ENCODE data around the gene RTP4.

Gene RTP4, protein sequence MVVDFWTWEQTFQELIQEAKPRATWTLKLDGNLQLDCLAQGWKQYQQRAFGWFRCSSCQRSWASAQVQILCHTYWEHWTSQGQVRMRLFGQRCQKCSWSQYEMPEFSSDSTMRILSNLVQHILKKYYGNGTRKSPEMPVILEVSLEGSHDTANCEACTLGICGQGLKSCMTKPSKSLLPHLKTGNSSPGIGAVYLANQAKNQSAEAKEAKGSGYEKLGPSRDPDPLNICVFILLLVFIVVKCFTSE

GRCh38 chr3:187368251-187369088, at the start of gene RTP4:
Gene RTP4 (plus strand): TSS chr3:187368385. CDS start chr3:187368442, 57 bp downstream.
- DNase-seq = no peak

DNA sequence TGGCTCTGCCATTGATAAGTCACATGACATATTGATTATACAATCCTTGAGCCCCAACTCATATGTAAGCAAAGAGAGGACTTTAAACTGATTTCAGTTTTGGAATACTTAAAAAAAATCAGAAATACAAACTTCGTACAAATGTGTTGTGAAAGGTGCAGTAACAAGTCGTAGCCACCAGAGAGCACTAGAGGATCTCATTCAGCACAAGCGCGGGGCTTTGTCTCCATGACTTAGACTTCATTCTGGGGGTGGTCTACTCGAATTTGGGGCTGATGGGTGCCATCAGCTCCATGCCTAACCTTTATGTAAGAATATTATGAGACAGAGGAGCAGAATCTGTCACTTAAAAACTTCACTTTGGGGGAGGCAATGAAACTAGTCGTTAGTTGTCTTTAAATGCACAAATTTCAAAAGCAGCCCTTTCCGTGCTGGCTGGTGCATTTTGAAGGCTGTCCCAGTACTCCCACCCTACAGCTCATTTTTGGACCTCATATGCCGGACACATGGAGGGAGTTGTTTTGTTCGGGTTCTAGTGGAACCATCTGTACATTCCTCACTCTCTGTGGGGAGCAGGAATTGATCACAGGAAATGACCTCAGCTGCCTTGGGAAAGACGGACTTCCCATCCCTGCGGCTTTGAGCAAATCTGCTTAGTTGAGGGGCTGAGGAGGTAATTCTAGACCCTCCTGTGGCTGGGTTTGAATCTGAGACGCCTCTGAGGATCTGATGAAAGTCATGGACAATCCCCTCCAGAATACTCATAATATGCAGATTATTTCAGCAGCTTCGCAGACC, 49.2 kb upstream of the RTP4 start:
- peak; percentile 9 for DNase-seq

DNA sequence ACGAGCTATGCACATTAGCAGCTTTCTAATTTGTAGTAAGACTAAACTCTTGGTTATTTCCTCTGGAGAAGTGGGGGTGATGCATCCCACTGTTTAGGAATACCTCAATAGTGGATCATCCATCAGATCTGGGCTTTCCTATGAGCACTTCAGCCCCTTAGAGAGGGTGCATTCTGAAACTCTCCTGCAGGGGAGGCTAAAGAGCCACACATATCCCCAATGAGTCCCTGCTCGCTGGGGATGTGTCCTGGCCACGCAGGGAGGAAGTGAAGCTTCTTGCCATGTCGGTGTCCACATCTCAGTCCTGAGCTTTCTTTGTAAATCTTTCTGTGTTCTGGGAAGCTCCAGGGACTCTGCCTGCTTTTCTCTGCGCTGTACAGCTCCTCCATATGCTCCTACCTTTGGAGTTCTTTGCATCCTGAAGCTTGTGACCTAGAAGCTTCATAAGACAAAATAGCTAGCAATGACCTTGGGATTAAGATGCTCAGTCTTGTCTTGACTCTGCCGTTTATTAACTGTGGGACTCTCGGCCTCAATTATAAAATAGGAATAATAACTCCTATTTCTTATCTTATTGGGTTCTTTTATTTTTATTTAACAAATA, 48.4 kb upstream of the RTP4 start:
- DNase-seq = peak; percentile 54

GRCh38 chr3:187321766-187322165, 46.4 kb upstream of the RTP4 start:
- no peak for DNase-seq

DNA sequence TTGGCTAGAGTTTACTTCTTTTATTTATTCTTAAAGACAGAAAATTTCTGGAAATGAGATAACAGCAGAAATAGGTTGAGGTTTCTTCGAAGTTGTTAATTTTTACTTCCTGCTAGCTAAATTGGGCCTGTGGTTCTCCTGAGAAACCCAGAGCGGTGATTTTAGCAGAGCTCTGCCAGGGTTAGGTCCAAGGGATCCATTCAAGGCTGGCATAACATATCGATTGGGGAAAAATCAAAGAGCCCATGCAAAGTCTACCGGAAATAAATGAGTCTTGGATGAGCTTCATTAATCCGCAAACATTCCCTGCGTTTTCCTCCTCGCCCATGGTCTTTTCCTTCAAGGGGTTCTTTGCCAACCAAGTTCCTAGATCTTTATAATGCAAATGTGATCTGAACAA, 45.9 kb upstream of the RTP4 start:
- no peak for DNase-seq

GRCh38 chr3:187323091-187323490, 45.1 kb upstream of the RTP4 start:
- no peak for DNase-seq

GRCh38 chr3:187325632-187326031, 42.6 kb upstream of the RTP4 start:
- no peak for DNase-seq

GRCh38 chr3:187327845-187328244, 40.3 kb upstream of the RTP4 start:
- DNase-seq = no peak

GRCh38 chr3:187328691-187329090, 39.5 kb upstream of the RTP4 start:
- no peak for DNase-seq

DNA sequence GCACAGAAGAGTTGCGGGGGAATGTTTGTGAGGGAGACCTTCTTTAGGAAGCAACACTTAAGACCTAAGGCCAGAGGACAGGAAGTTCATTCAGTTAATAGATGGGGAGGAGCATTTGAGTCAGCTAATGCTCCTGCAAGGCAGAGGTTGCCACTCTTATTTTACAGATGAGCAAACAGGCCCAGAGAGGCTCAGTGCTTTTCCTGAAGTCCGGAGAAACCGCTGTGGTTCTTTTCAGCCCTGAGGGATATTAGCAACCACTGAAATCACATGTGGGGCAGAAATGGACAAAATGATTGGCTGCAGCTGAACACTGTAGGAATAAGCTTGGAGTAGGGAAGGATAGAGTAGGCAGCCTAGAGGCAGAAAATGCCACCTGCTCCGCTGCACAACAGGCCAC, 33.3 kb upstream of the RTP4 start:
- DNase-seq = no peak

GRCh38 chr3:187336322-187336721, 31.9 kb upstream of the RTP4 start:
- DNase-seq = no peak

DNA sequence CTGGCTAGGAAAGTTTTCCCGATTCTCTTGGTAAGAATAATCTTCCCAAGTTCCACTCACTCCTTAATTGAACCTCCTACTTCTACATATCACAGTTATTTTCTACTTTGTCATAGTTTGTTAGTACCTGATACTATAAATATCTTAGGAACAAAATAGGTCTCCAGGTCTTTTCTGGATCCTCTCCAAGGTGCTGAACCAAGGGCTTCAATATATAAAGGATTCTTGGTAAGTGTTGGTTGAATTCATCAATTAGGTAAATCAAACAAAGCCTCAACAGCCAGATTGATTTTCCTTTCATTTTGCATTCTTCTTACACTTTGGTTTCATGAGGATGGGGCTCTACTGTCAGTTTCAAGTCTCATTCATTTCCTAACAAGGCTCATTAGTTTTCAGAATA, 27.6 kb upstream of the RTP4 start:
- no peak for DNase-seq

- no peak for DNase-seq
These were observed 25.9 kb upstream of the RTP4 start for GRCh38 chr3:187342255-187342654.

DNA sequence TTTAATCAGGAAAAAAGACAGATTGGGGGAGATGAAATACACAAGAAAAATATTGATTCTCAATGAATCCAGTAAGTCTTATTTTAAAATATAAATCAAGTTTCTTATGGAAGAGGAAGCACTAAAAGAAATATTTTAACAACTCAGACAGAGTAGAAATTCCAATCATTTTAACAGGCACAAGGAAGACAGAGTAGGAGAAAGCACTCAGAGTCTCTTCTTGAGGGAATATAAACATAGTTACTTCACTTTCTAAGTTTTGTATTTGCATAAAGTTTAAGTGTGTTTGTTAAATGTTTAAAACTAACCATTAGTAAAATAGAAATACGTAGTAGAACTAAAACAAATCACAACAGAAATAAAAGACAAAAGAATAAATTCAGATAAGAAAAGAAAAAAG, 24.5 kb upstream of the RTP4 start:
- no peak for DNase-seq

- DNase-seq = no peak
These were observed 15.3 kb upstream of the RTP4 start for GRCh38 chr3:187352581-187353575.

DNA sequence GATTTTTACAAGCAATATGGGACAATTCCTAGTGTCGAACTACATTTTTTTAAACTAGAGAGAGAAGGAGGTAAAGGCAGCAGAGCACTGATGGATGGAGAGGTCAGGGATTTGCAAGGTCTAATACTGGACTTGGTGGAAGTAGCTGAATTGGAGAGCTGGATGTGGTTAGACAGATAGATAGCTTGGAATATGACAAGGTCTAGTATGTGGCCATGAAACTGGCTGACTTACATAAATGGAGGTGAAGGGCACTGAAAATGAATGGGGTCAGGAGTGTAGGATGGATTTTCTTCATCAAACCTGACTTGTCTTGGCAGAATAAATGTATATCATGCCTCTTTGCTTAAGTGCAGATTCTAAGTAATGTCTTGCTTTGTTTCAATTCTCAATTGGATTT, 10.1 kb upstream of the RTP4 start:
- DNase-seq = no peak

- no peak for DNase-seq
These were observed 8.2 kb upstream of the RTP4 start for GRCh38 chr3:187359798-187360486.

- DNase-seq = no peak
These were observed 7.6 kb upstream of the RTP4 start for GRCh38 chr3:187360596-187360995.

GRCh38 chr3:187361835-187362234, 6.3 kb upstream of the RTP4 start:
- DNase-seq = no peak

DNA sequence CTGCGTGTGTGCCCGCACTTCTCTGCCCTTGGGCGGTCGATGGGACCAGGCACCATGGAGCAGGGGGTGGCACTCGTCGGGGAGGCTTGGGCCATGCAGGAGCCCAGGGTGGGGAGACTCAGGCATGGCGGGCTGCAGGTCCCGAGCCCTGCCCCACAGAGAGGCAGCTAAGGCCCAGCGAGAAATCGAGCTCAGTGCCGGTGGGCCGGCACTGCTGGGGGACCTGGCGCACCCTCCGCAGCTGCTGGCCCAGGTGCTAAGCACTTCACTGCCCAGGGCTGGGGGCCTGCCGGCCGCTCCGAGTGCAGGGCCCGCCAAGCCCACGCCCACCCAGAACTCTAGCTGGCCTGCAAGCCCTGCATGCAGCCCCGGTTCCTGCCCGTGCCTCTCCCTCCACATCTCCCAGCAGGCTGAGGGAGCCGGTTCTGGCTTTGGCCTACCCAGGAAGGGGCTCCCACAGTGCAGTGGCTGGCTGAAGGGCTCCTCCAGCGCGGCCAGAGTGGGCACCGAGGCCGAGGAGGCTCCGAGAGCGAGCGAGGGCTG, 553 bp upstream of the RTP4 start:
- no peak for DNase-seq

DNA sequence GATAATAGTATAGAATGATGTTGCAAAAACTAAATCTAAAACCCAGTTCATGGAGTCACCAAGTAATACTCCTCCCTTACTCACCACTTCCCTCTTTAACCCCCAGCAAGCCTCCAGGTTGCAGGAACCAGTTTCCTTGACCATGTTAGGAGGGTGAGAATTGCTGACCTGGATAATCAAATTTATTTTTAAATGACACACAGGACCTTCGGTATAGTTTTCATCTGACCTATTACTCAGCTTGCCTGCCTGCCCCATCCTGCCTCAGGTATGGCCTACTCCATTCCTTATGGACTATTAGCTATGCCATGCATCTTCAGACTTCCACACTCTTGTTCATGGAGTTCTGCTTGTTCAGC, 883 bp downstream of the RTP4 start:
- DNase-seq = no peak

All from CD4-positive, alpha-beta T cell treated with Interferon gamma for 1 hour (primary cell).